CD4-positive, alpha-beta T cell treated with Interleukin-17A for 1 hour (primary cell): Measurements from ENCODE around the gene STRC.
"Not testable (repeated sequence)": the region's sequence is repeated elsewhere in the genome, so short reads cannot be mapped to it uniquely, and the experiment has no call there.

ENCODE experiments used
- DNase-seq: peaks from one replicate; pipeline ENCODE4 v3.0.0-alpha.2; 2020

STRC gene

DNA sequence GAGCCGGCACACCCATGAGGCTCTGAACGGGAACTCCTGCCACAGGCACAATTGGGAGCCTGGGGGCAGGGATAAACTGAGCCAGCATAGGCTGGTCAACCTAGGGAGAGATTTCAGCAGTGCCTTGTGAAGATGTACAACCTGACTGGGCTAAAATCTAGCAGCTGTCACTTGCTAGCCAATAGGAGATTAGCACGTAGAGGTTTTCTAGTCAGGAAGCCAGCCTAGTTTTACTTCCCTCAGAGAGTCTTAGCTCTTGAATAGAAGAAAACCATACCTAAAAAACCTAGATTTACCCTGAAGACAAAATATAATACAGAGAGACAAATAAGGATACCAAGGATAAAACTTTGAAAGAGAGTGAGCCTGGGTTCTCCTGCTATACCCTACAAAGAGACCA, 55.8 kb downstream of the STRC start:
- DNase-seq: not testable (repeated sequence)

DNA sequence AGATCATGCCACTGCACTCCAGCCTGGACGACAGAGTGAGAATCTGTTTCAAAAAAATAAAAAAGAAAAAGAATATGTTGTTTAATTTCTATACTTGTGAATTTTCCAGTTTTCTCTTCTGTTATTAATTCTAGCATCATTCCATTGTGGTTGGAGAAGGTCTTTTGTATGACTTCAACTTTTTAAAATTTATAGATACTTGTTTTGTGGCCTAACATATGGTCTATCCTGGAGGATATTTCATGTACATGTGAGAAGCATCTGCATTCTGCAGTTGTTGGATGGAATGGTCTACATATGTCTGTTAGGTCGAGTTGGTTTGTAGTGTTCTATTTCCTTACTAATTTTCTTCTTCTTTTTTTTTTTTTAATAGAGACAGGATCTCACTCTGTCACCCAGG, 65.6 kb downstream of the STRC start:
- no peak for DNase-seq

DNA sequence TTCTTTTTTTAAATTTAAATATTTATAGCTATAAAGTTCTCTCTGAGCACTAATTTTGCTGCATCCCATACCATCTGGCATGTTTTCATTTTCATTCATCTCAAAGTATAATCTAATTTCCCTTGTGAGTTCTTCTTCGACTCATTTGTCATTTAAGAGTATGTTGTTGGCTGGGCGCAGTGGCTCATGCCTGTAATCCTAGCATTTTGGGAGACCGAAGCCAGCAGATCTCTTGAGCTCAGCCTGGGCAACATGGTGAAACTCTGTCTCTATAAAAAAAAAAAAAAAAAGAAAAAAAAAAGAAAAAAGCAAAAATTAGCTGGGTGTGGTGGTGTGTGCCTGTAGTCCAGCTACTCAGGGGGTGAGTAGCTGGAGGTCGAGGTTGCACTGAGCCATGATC, 66.3 kb downstream of the STRC start:
- DNase-seq: no peak

- DNase-seq: no peak
Observed at GRCh38 chr15:43550527-43551363, 67.9 kb downstream of the STRC start.
